NB4 (cell line): ENCODE measurements around the gene SIRT5.

Experiments used
- POLR2A ChIP-seq: IDR thresholded peaks from 2 replicates; pipeline ENCODE4 v1.6.1; 2011; ENCODE audit warnings: mild to moderate bottlenecking; ENCODE audit not compliant: insufficient read length; ENCODE audit errors: extremely low read depth
- TF ChIP-seq, protein P1 (sequence below): IDR thresholded peaks from one replicate; pipeline ENCODE4 v1.5.1; 2012; ENCODE audit warnings: low read depth, low read length

DNA sequence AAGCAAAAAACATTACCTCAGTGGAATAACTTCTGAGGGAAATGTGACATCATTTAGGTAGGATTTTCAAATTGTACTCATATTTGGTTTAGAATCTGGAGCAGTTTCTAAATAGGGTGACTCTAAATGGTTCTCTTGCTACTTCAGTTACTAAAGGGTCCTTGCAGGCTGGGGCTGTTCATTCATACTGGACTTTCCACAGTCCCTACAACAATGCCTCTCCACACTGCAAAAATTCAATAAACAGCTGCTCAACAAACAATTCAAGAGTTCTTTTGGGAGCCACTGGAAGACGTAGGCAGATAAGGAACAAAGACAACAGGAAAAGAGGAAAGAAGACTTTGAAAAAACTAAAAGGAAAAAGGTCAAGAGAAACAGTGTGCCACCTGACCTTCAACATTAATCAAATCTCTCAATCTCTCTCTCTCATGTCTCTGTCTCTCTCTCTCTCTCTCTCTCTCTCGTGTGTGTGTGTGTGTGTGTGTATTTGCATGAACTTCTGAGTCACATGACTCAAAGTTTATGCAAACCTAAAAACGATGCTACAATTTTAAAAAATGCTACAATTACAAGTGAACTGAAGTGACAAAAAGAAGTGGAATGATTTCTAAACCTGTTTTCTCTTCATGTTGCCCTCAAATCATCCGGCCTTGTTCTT lies 55.2 kb downstream of the SIRT5 start:
- TF ChIP-seq, protein P1, sequence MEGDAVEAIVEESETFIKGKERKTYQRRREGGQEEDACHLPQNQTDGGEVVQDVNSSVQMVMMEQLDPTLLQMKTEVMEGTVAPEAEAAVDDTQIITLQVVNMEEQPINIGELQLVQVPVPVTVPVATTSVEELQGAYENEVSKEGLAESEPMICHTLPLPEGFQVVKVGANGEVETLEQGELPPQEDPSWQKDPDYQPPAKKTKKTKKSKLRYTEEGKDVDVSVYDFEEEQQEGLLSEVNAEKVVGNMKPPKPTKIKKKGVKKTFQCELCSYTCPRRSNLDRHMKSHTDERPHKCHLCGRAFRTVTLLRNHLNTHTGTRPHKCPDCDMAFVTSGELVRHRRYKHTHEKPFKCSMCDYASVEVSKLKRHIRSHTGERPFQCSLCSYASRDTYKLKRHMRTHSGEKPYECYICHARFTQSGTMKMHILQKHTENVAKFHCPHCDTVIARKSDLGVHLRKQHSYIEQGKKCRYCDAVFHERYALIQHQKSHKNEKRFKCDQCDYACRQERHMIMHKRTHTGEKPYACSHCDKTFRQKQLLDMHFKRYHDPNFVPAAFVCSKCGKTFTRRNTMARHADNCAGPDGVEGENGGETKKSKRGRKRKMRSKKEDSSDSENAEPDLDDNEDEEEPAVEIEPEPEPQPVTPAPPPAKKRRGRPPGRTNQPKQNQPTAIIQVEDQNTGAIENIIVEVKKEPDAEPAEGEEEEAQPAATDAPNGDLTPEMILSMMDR, result no peak
- TF ChIP-seq POLR2A, result no peak
